Subcutaneous abdominal adipose tissue (tissue), 5 donors: ENCODE data around the gene MYOM1.

Source experiments
- H3K27ac ChIP-seq: one replicate; pipeline ENCODE4 v1.7.0; 2013; ENCODE audit warnings: low read depth, mild to moderate bottlenecking, inconsistent platforms, low read length, moderate library complexity
- H3K27me3 ChIP-seq, 5 donors: one replicate each; pipeline ENCODE4 v1.7.0; 2013; ENCODE audit warnings: low read length in 5 of 5, inconsistent platforms in 1 of 5; ENCODE audit not compliant: control insufficient read depth in 5 of 5, insufficient read depth in 4 of 5
- H3K36me3 ChIP-seq, 5 donors: one replicate each; pipeline ENCODE4 v1.7.0; 2013; ENCODE audit warnings: low read length in 5 of 5; ENCODE audit not compliant: control insufficient read depth in 5 of 5, insufficient read depth in 5 of 5
- H3K4me1 ChIP-seq, 5 donors: one replicate each; pipeline ENCODE4 v1.7.0; 2013; ENCODE audit warnings: low read length in 5 of 5, mild to moderate bottlenecking in 3 of 5, moderate library complexity in 1 of 5; ENCODE audit not compliant: control insufficient read depth in 5 of 5, insufficient read depth in 5 of 5
- H3K4me3 ChIP-seq, 5 donors: one replicate each; pipeline ENCODE4 v1.7.0; 2013; ENCODE audit warnings: low read length in 5 of 5, low read depth in 1 of 5
- H3K9ac ChIP-seq, 5 donors: one replicate each; pipeline ENCODE4 v1.7.0; 2013; ENCODE audit warnings: low read length in 5 of 5, mild to moderate bottlenecking in 4 of 5, moderate library complexity in 3 of 5
- H3K9me3 ChIP-seq, 5 donors: one replicate each; pipeline ENCODE4 v1.7.0; 2013; ENCODE audit warnings: low read length in 5 of 5; ENCODE audit not compliant: control insufficient read depth in 5 of 5
- donor health status: healthy.
- donor health status: healthy.
- donor health status: healthy.
- donor health status: healthy.
- donor health status: healthy.

MYOM1 gene

GRCh38 chr18:3250237-3251107 lies 30.7 kb upstream of the MYOM1 start:
- Histone ChIP-seq H3K9ac (peak overlapping the region in 4 of 5 donors; percentile 4 to 53 (median 35)), H3K4me1 (peaks cover 6 to 62% (median 49%) of the 10 kb centered on the region in 5 donors), H3K27ac (peak overlapping the region; percentile 99), H3K9me3 (no peaks in the 10 kb centered on the region), H3K27me3 (no peaks in the 10 kb centered on the region), H3K4me3 (peak overlapping the region in 3 of 5 donors; percentile 13 to 23 (median 22)), H3K36me3 (peaks cover 18 to 26% (median 25%) of the 10 kb centered on the region in 5 donors)

- Histone ChIP-seq H3K9ac (peak overlapping the region; percentile 59 to 99 (median 98)), H3K9me3 (no peaks in the 10 kb centered on the region), H3K27ac (peak overlapping the region; percentile 99), H3K27me3 (no peaks in the 10 kb centered on the region), H3K36me3 (peaks cover 5 to 9% (median 8%) of the 10 kb centered on the region in 5 donors), H3K4me3 (peak overlapping the region; percentile 85 to 97 (median 94)), H3K4me1 (peaks cover 6 to 69% (median 63%) of the 10 kb centered on the region in 5 donors)
Measured at GRCh38 chr18:3248658-3249359, 29.0 kb upstream of the MYOM1 start.

- Histone ChIP-seq H3K9ac (peak overlapping the region; percentile 59 to 99 (median 98)), H3K27ac (peak overlapping the region; percentile 99), H3K9me3 (no peaks in the 10 kb centered on the region), H3K27me3 (no peaks in the 10 kb centered on the region), H3K36me3 (peaks cover 0 to 3% (median 2%) of the 10 kb centered on the region in 5 donors), H3K4me3 (peak overlapping the region; percentile 85 to 97 (median 94)), H3K4me1 (peaks cover 6 to 70% (median 69%) of the 10 kb centered on the region in 5 donors)
Measured at GRCh38 chr18:3248062-3248657, 28.4 kb upstream of the MYOM1 start.

- Histone ChIP-seq H3K4me1 (peaks cover 6 to 71% (median 65%) of the 10 kb centered on the region in 5 donors), H3K27ac (peak within 1 kb of the TSS; percentile 99), H3K36me3 (no peaks in the 10 kb centered on the region), H3K4me3 (peak within 1 kb of the TSS; percentile 85 to 97 (median 94)), H3K9ac (peak within 1 kb of the TSS; percentile 79 to 99 (median 98)), H3K9me3 (no peaks in the 10 kb centered on the region), H3K27me3 (no peaks in the 10 kb centered on the region)
Measured at GRCh38 chr18:3247240-3248061, 27.7 kb upstream of the MYOM1 start, which contains the start of gene MYL12A. Gene MYL12A (plus strand): TSS chr18:3247801. CDS start chr18:3253248, 5,447 bp downstream.

GRCh38 chr18:3246635-3247239 lies 27.0 kb upstream of the MYOM1 start:
- H3K9me3 ChIP-seq: no peaks in the 10 kb centered on the region
- peaks cover 6 to 65% (median 61%) of the 10 kb centered on the region in 5 donors for H3K4me1 ChIP-seq
- H3K36me3 ChIP-seq: no peaks in the 10 kb centered on the region
- H3K27ac ChIP-seq: peak overlapping the region; percentile 99
- peak overlapping the region; percentile 85 to 97 (median 94) for H3K4me3 ChIP-seq
- peak overlapping the region; percentile 79 to 98 (median 83) for H3K9ac ChIP-seq
- no peaks in the 10 kb centered on the region for H3K27me3 ChIP-seq

DNA sequence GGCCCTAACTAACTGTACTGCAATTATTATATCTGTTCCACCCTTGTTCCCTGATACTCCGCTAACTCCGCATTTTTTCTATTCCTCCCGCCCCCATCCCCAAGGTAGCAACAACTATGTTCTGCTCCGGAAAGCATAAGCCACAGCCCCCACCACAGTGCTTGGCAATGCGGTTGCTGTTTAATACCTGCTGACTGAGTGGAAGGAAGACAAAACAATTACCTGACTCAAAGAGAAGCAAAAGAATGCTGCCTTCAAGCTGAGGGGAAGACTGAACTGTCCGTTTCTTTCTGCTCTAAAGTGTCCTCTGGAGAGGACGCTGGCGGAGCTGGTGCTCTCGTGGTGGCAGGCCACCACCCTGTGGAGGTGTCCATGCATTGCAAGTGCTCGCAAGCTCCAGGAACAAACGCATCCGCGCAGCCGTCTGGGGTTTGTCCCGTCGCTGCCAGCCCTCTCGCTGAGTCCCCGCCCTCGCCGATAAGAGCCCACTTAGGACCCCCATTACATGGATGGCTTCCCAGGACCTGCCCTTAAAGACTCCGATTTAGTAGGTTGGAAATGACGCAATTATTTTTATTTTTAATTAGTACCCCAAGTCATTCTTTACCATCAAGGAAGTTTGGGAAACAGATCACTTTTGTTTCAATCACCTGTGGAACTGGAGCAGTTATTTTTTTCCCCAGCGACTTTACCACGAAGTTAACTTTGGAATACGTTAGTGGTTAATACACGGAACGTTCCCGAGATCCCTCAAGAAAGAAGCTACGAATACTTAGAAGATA lies 26.3 kb upstream of the MYOM1 start:
- Histone ChIP-seq H3K36me3 (no peaks in the 10 kb centered on the region), H3K9me3 (no peaks in the 10 kb centered on the region), H3K4me1 (peaks cover 6 to 59% (median 55%) of the 10 kb centered on the region in 5 donors), H3K27me3 (no peaks in the 10 kb centered on the region), H3K27ac (peak overlapping the region; percentile 99), H3K9ac (peak overlapping the region; percentile 79 to 98 (median 83)), H3K4me3 (peak overlapping the region; percentile 85 to 97 (median 94))

DNA sequence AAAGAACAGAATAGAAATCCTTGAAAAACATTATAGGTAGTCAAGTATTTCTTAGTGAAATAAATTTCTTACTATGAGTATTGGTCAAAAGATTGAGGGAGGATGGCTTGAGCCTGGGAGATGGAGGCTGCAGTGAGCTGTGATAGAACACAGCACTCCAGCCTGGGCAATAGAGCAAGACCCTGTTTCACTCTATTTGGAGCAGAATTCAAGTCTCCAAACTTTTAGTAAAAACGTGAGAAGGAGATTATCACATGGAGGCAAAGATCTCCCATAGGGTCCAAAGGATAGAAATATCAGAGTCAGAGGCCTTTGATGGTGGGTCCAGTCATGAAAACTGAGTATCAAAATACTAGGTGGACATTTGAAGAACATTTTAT lies 25.4 kb upstream of the MYOM1 start:
- peak overlapping the region; percentile 85 to 97 (median 94) for H3K4me3 ChIP-seq
- peak overlapping the region; percentile 99 for H3K27ac ChIP-seq
- peak overlapping the region in 4 of 5 donors; percentile 1 to 98 (median 84) for H3K9ac ChIP-seq
- peaks cover 2 to 51% (median 48%) of the 10 kb centered on the region in 5 donors for H3K4me1 ChIP-seq
- H3K9me3 ChIP-seq: no peaks in the 10 kb centered on the region
- H3K36me3 ChIP-seq: no peaks in the 10 kb centered on the region
- H3K27me3 ChIP-seq: no peaks in the 10 kb centered on the region

DNA sequence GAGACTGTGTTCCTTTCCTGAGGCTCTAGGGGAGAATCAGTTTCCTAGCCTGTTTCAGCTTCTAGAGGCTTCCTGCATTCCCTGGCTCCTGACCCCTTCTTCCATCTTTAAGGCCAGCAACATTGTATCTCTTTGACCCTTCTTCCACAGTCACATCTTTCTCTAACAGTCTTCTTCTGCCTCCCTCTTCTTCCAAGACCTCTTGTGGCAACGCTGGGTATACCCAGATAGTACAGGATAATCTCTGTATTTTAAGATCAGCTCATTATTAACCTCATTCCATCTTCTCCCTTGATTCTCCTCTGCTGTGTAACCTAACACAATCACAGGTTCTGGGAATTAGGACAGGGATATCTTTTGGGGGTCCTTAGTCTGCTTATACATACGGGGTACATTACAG lies 19.0 kb upstream of the MYOM1 start:
- peaks cover 0 to 7% (median 3%) of the 10 kb centered on the region in 5 donors for H3K4me1 ChIP-seq
- no peaks in the 10 kb centered on the region for H3K27me3 ChIP-seq
- H3K36me3 ChIP-seq: no peaks in the 10 kb centered on the region
- no peak overlapping the region for H3K9ac ChIP-seq
- no peak overlapping the region for H3K4me3 ChIP-seq
- H3K27ac ChIP-seq: no peak overlapping the region
- no peaks in the 10 kb centered on the region for H3K9me3 ChIP-seq
